Measurements from ENCODE around the gene RNF144B.

The RNF144B gene

DNA sequence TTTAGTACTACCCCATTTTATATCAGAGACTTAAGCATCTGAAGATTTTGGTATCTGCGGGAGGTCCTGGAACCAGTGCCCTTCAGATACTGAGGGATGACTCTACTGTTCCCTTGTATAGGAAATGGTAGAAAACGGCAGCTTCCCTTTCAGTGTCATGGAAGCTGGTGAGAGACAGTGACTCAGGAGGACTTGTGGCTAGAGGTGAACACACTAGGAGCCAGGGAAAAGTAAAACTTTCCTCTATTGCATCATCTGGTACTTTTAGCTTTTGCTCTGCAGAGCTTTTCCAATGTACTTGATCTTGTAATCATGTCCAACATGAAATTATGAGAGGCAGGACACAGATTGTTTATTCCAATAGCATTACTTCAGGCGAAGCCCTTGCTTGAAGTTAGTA lies 45.0 kb downstream of the RNF144B start:
- Histone ChIP-seq H3K4me3 (ENCODE audit: insufficient read depth, low read depth, low read length, poor library complexity, severe bottlenecking) (no peak overlapping the region), H3K27me3 (replicated peaks; ENCODE audit: control insufficient read depth, insufficient read depth, low read length, poor library complexity, severe bottlenecking) (no peaks in the 10 kb centered on the region), H3K9me3 (ENCODE audit: control insufficient read depth, low read length) (no peaks in the 10 kb centered on the region), H3K36me3 (ENCODE audit: control insufficient read depth, insufficient read depth, low read length) (no peaks in the 10 kb centered on the region), H3K4me1 (ENCODE audit: control insufficient read depth, insufficient read depth, low read length, poor library complexity, severe bottlenecking) (no peaks in the 10 kb centered on the region), H3K27ac (ENCODE audit: insufficient read depth, low read length, poor library complexity, severe bottlenecking) (no peak overlapping the region)
- no peak for DNase-seq

DNA sequence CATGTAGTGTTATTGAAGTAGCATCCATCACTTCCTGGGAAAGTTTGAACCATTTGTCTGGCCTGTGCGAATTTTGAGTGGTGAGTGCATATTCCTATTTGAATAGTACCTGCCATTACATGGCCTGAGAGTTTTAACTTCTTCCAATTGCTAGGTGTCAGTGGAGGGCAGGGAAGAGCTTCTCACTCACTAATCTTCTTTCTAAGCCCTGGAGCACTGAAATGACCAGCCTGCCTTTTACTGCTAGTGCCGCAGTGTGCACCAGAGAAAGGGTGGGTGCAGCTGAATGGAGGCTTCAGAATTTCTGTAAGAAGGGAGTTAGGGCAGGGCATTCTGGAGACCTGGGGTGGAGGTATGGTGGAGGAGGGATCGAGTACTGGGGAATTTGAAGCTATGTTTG lies 45.5 kb downstream of the RNF144B start:
- H3K4me3 ChIP-seq (ENCODE audit: insufficient read depth, low read depth, low read length, poor library complexity, severe bottlenecking), result no peak overlapping the region
- H3K9me3 ChIP-seq (ENCODE audit: control insufficient read depth, low read length), result no peaks in the 10 kb centered on the region
- H3K27me3 ChIP-seq (replicated peaks; ENCODE audit: control insufficient read depth, insufficient read depth, low read length, poor library complexity, severe bottlenecking), result no peaks in the 10 kb centered on the region
- DNase-seq, result no peak
- H3K4me1 ChIP-seq (ENCODE audit: control insufficient read depth, insufficient read depth, low read length, poor library complexity, severe bottlenecking), result no peaks in the 10 kb centered on the region
- H3K27ac ChIP-seq (ENCODE audit: insufficient read depth, low read length, poor library complexity, severe bottlenecking), result no peak overlapping the region
- H3K36me3 ChIP-seq (ENCODE audit: control insufficient read depth, insufficient read depth, low read length), result no peaks in the 10 kb centered on the region

DNA sequence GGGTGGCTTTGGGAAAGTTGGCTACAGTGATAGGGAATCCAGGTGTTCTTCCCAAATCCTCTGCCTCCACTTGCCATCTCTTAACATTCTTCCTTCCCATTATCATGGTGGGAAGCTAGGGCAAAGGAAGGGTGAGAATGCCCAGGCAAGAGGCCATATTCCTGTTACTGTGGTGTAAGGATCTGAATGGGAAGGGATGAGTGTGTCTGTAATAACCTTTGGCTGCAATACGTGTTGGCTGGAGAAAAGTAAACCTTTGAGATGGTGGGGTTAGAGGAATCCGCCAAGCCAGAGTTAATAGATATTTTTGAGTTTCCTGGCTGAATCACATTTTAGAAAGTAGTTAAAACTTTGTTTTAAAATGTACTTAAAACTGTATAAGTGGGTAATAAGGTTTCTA lies 45.9 kb downstream of the RNF144B start:
- no peaks in the 10 kb centered on the region for H3K4me1 ChIP-seq (ENCODE audit: control insufficient read depth, insufficient read depth, low read length, poor library complexity, severe bottlenecking)

DNA sequence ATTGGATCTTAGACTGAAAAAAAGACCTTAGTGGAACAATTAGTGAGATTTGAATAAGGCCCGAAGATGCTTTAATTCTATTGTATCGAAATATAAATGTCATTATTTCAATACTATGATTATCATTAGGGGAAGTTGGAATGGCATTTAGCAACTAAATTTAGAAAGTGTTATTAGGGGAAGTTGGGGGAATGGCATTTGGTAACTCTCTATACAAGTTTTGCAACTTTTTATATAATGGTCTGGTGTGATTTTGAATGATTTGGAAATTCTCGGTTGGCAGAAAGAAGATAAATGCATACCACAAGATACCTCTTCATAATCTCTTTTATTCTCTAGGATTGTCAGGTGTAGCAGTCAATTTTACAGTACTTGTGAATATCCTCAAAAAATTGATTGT lies 49.2 kb downstream of the RNF144B start:
- no peak for DNase-seq
- Histone ChIP-seq H3K27me3 (replicated peaks; ENCODE audit: control insufficient read depth, insufficient read depth, low read length, poor library complexity, severe bottlenecking) (no peaks in the 10 kb centered on the region), H3K9me3 (ENCODE audit: control insufficient read depth, low read length) (no peaks in the 10 kb centered on the region), H3K4me1 (ENCODE audit: control insufficient read depth, insufficient read depth, low read length, poor library complexity, severe bottlenecking) (no peaks in the 10 kb centered on the region), H3K4me3 (ENCODE audit: insufficient read depth, low read depth, low read length, poor library complexity, severe bottlenecking) (no peak overlapping the region), H3K27ac (ENCODE audit: insufficient read depth, low read length, poor library complexity, severe bottlenecking) (no peak overlapping the region), H3K36me3 (ENCODE audit: control insufficient read depth, insufficient read depth, low read length) (no peaks in the 10 kb centered on the region)

More for the DNA sequence above, 45.9 kb downstream of the RNF144B start:
- Histone ChIP-seq H3K36me3 (ENCODE audit: control insufficient read depth, insufficient read depth, low read length) (no peaks in the 10 kb centered on the region), H3K9me3 (ENCODE audit: control insufficient read depth, low read length) (no peaks in the 10 kb centered on the region), H3K27ac (ENCODE audit: insufficient read depth, low read length, poor library complexity, severe bottlenecking) (no peak overlapping the region), H3K4me3 (ENCODE audit: insufficient read depth, low read depth, low read length, poor library complexity, severe bottlenecking) (no peak overlapping the region), H3K27me3 (replicated peaks; ENCODE audit: control insufficient read depth, insufficient read depth, low read length, poor library complexity, severe bottlenecking) (no peaks in the 10 kb centered on the region)
- no peak for DNase-seq

DNA sequence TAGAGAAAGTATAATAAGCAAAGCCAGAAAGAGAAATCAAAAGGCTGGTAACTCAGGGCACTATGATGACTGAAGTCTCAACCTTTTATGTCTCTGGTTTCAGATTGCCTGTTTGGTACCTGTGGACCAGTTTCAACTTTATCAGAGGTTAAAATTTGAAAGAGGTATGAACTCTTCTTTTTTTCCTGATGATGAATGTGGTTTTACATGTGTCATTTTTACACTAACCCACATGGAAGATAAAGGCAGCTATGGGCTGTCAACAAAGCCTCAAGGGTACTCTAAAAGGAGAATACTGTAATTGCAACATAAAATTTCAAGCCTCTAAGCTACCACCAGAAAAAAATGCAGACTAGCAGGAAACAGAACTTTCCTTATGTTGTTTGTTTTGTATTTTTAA lies 52.4 kb downstream of the RNF144B start:
- Histone ChIP-seq H3K36me3 (ENCODE audit: control insufficient read depth, insufficient read depth, low read length) (no peaks in the 10 kb centered on the region), H3K27ac (ENCODE audit: insufficient read depth, low read length, poor library complexity, severe bottlenecking) (no peak overlapping the region), H3K4me3 (ENCODE audit: insufficient read depth, low read depth, low read length, poor library complexity, severe bottlenecking) (no peak overlapping the region), H3K9me3 (ENCODE audit: control insufficient read depth, low read length) (no peaks in the 10 kb centered on the region), H3K4me1 (ENCODE audit: control insufficient read depth, insufficient read depth, low read length, poor library complexity, severe bottlenecking) (no peaks in the 10 kb centered on the region), H3K27me3 (replicated peaks; ENCODE audit: control insufficient read depth, insufficient read depth, low read length, poor library complexity, severe bottlenecking) (no peaks in the 10 kb centered on the region)
- no peak for DNase-seq

DNA sequence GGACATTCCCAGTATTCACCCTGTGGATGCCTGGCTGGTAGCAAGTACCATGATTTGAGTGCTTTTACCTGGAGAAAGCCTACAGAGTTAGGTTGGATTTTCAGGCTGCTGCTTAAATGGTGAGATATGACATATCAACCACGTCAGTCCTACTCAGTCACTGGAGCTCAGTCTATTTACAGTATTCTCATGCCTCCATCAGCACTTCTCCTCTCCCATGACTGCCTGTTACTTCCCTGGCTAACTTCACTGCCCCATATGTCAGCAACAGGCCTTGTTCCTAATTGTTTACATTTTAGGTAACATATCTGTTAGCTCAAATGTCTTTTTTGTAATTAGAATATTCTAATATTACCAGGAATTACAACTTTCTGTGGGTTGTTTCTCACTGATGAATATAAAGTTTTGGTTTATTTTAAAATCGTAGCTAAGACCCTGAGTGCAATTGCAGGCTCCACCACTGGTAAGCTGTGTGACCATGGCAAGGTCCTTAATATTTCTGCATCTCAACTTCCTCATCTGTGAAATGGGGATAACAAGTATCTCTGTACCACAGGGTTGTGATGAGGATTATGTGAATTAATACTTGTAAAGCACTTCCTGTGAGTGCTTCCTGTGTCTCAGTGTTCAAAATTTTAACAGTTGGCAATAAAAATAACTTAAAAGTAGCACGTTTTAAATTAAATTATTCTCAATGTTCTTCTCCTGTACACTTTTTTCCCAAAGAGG lies 54.3 kb downstream of the RNF144B start:
- H3K4me1 ChIP-seq (ENCODE audit: control insufficient read depth, insufficient read depth, low read length, poor library complexity, severe bottlenecking), result no peaks in the 10 kb centered on the region
- no peaks in the 10 kb centered on the region for H3K27me3 ChIP-seq (replicated peaks; ENCODE audit: control insufficient read depth, insufficient read depth, low read length, poor library complexity, severe bottlenecking)
- no peak for DNase-seq
- H3K9me3 ChIP-seq (ENCODE audit: control insufficient read depth, low read length), result no peaks in the 10 kb centered on the region
- no peak overlapping the region for H3K4me3 ChIP-seq (ENCODE audit: insufficient read depth, low read depth, low read length, poor library complexity, severe bottlenecking)
- no peaks in the 10 kb centered on the region for H3K36me3 ChIP-seq (ENCODE audit: control insufficient read depth, insufficient read depth, low read length)
- no peak overlapping the region for H3K27ac ChIP-seq (ENCODE audit: insufficient read depth, low read length, poor library complexity, severe bottlenecking)

DNA sequence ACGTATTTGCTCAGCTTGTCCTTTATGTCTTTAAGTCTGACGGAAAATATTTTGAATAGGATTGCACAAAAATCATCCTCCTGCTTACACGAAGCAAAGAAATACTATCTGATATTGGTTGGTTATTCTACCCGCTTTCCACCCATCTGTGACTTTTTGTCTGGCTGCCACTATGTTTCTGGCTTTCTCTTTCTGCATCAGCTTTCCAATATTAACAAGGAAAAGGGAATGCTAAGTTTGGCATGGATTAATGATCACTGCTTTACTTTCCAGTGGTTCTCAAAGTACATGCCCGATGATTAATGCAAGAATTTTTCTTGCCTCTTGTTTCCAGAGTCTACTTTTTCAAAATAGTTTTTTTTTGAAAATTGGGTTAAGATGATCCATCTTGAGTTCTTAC lies 57.0 kb downstream of the RNF144B start:
- H3K36me3 ChIP-seq (ENCODE audit: control insufficient read depth, insufficient read depth, low read length), result no peaks in the 10 kb centered on the region
- no peak for DNase-seq
- H3K27me3 ChIP-seq (replicated peaks; ENCODE audit: control insufficient read depth, insufficient read depth, low read length, poor library complexity, severe bottlenecking), result no peaks in the 10 kb centered on the region
- H3K4me1 ChIP-seq (ENCODE audit: control insufficient read depth, insufficient read depth, low read length, poor library complexity, severe bottlenecking), result no peaks in the 10 kb centered on the region
- H3K9me3 ChIP-seq (ENCODE audit: control insufficient read depth, low read length), result no peaks in the 10 kb centered on the region
- H3K27ac ChIP-seq (ENCODE audit: insufficient read depth, low read length, poor library complexity, severe bottlenecking), result no peak overlapping the region
- H3K4me3 ChIP-seq (ENCODE audit: insufficient read depth, low read depth, low read length, poor library complexity, severe bottlenecking), result no peak overlapping the region

DNA sequence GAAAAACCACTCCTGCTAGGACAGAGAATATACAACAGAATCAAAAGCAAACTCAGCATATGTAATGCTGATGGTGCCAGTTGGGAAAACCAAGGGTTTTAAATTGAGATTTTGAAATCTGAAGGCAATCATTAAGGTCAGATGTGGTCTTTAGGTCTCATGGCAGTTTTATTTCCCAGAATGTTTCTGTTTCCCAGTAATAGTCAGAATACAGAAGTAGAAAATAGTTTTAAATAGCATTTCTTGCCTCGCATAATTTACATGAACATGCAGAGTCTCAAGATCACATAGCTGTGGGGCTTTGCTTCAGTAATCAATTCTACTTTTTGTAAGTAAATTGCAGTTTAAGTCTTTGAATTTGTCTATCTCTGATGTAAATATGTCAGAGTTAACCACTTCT lies 58.1 kb downstream of the RNF144B start:
- Histone ChIP-seq H3K36me3 (ENCODE audit: control insufficient read depth, insufficient read depth, low read length) (no peaks in the 10 kb centered on the region), H3K27me3 (replicated peaks; ENCODE audit: control insufficient read depth, insufficient read depth, low read length, poor library complexity, severe bottlenecking) (no peaks in the 10 kb centered on the region), H3K4me1 (ENCODE audit: control insufficient read depth, insufficient read depth, low read length, poor library complexity, severe bottlenecking) (no peaks in the 10 kb centered on the region), H3K27ac (ENCODE audit: insufficient read depth, low read length, poor library complexity, severe bottlenecking) (no peak overlapping the region), H3K4me3 (ENCODE audit: insufficient read depth, low read depth, low read length, poor library complexity, severe bottlenecking) (no peak overlapping the region), H3K9me3 (ENCODE audit: control insufficient read depth, low read length) (no peaks in the 10 kb centered on the region)
- no peak for DNase-seq

DNA sequence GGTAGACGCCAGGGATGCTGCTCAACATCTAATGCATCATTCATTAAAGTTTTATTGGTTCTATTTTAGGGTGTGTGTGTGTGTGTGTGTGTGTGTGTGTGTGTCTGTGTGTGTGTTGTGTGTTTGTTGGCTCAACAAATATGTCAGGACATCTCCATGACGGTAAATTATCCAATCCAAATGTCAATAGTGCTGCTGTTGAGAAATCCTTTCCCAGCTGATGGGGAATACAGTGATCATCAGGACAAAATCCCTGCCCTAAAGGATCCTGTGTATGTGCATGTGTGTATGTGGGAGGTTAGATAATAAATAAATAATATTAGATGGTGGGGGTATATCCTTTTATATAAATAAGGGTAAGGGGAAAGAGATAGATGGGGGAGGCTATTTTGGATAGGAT lies 59.6 kb downstream of the RNF144B start:
- no peak for DNase-seq
- no peak overlapping the region for H3K4me3 ChIP-seq (ENCODE audit: insufficient read depth, low read depth, low read length, poor library complexity, severe bottlenecking)
- no peaks in the 10 kb centered on the region for H3K36me3 ChIP-seq (ENCODE audit: control insufficient read depth, insufficient read depth, low read length)

DNA sequence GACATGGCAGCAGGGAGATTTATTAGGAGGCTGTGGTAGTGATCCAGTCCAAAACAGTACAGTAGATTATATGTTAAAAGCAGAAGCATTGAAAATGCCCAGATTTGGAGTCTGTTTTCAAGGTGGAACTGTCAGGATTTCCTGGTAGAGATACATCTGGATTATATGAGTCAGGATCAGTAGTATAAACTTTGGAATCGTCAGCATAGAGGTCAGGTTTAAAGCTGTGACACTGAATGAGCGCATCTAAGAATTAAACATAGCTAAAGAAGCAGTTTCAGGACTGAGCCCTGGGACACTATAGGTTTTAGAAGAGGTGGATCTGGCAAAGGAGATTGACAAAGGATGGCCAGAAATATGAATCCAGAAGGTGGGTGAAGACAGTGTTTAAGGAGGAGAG lies 60.4 kb downstream of the RNF144B start:
- H3K27me3 ChIP-seq (replicated peaks; ENCODE audit: control insufficient read depth, insufficient read depth, low read length, poor library complexity, severe bottlenecking), result no peaks in the 10 kb centered on the region
- no peaks in the 10 kb centered on the region for H3K9me3 ChIP-seq (ENCODE audit: control insufficient read depth, low read length)
- no peak for DNase-seq
- H3K4me3 ChIP-seq (ENCODE audit: insufficient read depth, low read depth, low read length, poor library complexity, severe bottlenecking), result no peak overlapping the region
- no peaks in the 10 kb centered on the region for H3K36me3 ChIP-seq (ENCODE audit: control insufficient read depth, insufficient read depth, low read length)
- H3K4me1 ChIP-seq (ENCODE audit: control insufficient read depth, insufficient read depth, low read length, poor library complexity, severe bottlenecking), result no peaks in the 10 kb centered on the region
- no peak overlapping the region for H3K27ac ChIP-seq (ENCODE audit: insufficient read depth, low read length, poor library complexity, severe bottlenecking)

More for the DNA sequence above, 59.6 kb downstream of the RNF144B start:
- Histone ChIP-seq H3K27me3 (replicated peaks; ENCODE audit: control insufficient read depth, insufficient read depth, low read length, poor library complexity, severe bottlenecking) (no peaks in the 10 kb centered on the region), H3K27ac (ENCODE audit: insufficient read depth, low read length, poor library complexity, severe bottlenecking) (no peak overlapping the region), H3K4me1 (ENCODE audit: control insufficient read depth, insufficient read depth, low read length, poor library complexity, severe bottlenecking) (no peaks in the 10 kb centered on the region), H3K9me3 (ENCODE audit: control insufficient read depth, low read length) (no peaks in the 10 kb centered on the region)

All from effector memory CD4-positive, alpha-beta T cell (primary cell).